ENCODE measurements around the gene NRF1.

- TF ChIP-seq USF1 (IDR thresholded peaks at IDR 0.05) (no peak), CEBPB (IDR thresholded peaks at IDR 0.05) (no peak), MAX (IDR thresholded peaks at IDR 0.05) (no peak), YY1 (IDR thresholded peaks at IDR 0.05; ENCODE audit: low read depth) (no peak), EGR1 (IDR thresholded peaks at IDR 0.05) (no peak), EP300 (IDR thresholded peaks at IDR 0.05; ENCODE audit: borderline replicate concordance) (no peak), RAD21 (IDR thresholded peaks at IDR 0.05; ENCODE audit: low read depth) (no peak), REST (IDR thresholded peaks at IDR 0.05; ENCODE audit: low read depth) (no peak), FOXM1 (IDR thresholded peaks at IDR 0.05; ENCODE audit: borderline replicate concordance, low read depth) (no peak), CREB1 (IDR thresholded peaks at IDR 0.05; ENCODE audit: low read depth) (no peak), NFIC (IDR thresholded peaks at IDR 0.05) (no peak)
Observed at GRCh38 chr7:129769866-129770808, 158.6 kb downstream of the NRF1 start.

Data from Ishikawa (cell line).